ENCODE measurements around the gene CIBAR2.

The CIBAR2 gene

GRCh38 chr16:85090873-85091521 is 21.3 kb downstream of the CIBAR2 start:
- DNase-seq (no peak), ATAC-seq (no peak)
- Mint-ChIP-seq H3K4me3 (no peak overlapping the region), H3K4me1 (no peaks in the 10 kb centered on the region), H3K36me3 (ENCODE audit: low read depth) (no peaks in the 10 kb centered on the region), H3K27me3 (no peaks in the 10 kb centered on the region), H3K9me3 (no peaks in the 10 kb centered on the region), H3K27ac (no peak overlapping the region)

- Mint-ChIP-seq H3K36me3 (ENCODE audit: low read depth) (no peaks in the 10 kb centered on the region), H3K27ac (no peak overlapping the region), H3K27me3 (no peaks in the 10 kb centered on the region), H3K9me3 (no peaks in the 10 kb centered on the region), H3K4me1 (no peaks in the 10 kb centered on the region), H3K4me3 (no peak overlapping the region)
- no peak for ATAC-seq
- no peak for DNase-seq
Measured at GRCh38 chr16:85090181-85090580, 22.1 kb downstream of the CIBAR2 start.

GRCh38 chr16:85089525-85089924 is 22.7 kb downstream of the CIBAR2 start:
- no peak overlapping the region for H3K27ac Mint-ChIP-seq

GRCh38 chr16:85088570-85089199 is 23.6 kb downstream of the CIBAR2 start:
- no peaks in the 10 kb centered on the region for H3K36me3 Mint-ChIP-seq (ENCODE audit: low read depth)
- ATAC-seq (no peak), DNase-seq (no peak)
- no peaks in the 10 kb centered on the region for H3K27me3 Mint-ChIP-seq
- no peak overlapping the region for H3K4me3 Mint-ChIP-seq
- peaks cover under 1% of the 10 kb centered on the region for H3K4me1 Mint-ChIP-seq
- H3K9me3 Mint-ChIP-seq, result no peaks in the 10 kb centered on the region
- H3K27ac Mint-ChIP-seq, result no peak overlapping the region

More at GRCh38 chr16:85089525-85089924, 22.7 kb downstream of the CIBAR2 start:
- Mint-ChIP-seq H3K4me1 (no peaks in the 10 kb centered on the region), H3K4me3 (no peak overlapping the region), H3K27me3 (no peaks in the 10 kb centered on the region), H3K36me3 (ENCODE audit: low read depth) (no peaks in the 10 kb centered on the region), H3K9me3 (no peaks in the 10 kb centered on the region)
- ATAC-seq, result no peak
- DNase-seq, result no peak

GRCh38 chr16:85087899-85088569 is 24.2 kb downstream of the CIBAR2 start:
- no peak overlapping the region for H3K4me3 Mint-ChIP-seq
- H3K27ac Mint-ChIP-seq, result no peak overlapping the region
- ATAC-seq (no peak), DNase-seq (no peak)
- H3K9me3 Mint-ChIP-seq, result no peaks in the 10 kb centered on the region
- H3K4me1 Mint-ChIP-seq, result peaks cover 7% of the 10 kb centered on the region
- H3K36me3 Mint-ChIP-seq (ENCODE audit: low read depth), result no peaks in the 10 kb centered on the region
- no peaks in the 10 kb centered on the region for H3K27me3 Mint-ChIP-seq

- peak; percentile 81 for DNase-seq
- no peaks in the 10 kb centered on the region for H3K9me3 Mint-ChIP-seq
- no peak overlapping the region for H3K27ac Mint-ChIP-seq
- peaks cover 12% of the 10 kb centered on the region for H3K4me1 Mint-ChIP-seq
- no peaks in the 10 kb centered on the region for H3K36me3 Mint-ChIP-seq (ENCODE audit: low read depth)
- no peaks in the 10 kb centered on the region for H3K27me3 Mint-ChIP-seq
- no peak overlapping the region for H3K4me3 Mint-ChIP-seq
- ATAC-seq, result peak; percentile 87
Measured at GRCh38 chr16:85086347-85087291, 25.7 kb downstream of the CIBAR2 start.

GRCh38 chr16:85085721-85086120 is 26.6 kb downstream of the CIBAR2 start:
- H3K4me3 Mint-ChIP-seq, result no peak overlapping the region

GRCh38 chr16:85084841-85085510 is 27.3 kb downstream of the CIBAR2 start:
- H3K27ac Mint-ChIP-seq, result no peak overlapping the region
- H3K9me3 Mint-ChIP-seq, result no peaks in the 10 kb centered on the region
- H3K4me1 Mint-ChIP-seq, result peaks cover 12% of the 10 kb centered on the region

More at GRCh38 chr16:85085721-85086120, 26.6 kb downstream of the CIBAR2 start:
- ATAC-seq (no peak), DNase-seq (no peak)
- no peaks in the 10 kb centered on the region for H3K9me3 Mint-ChIP-seq
- H3K27ac Mint-ChIP-seq, result no peak overlapping the region
- H3K27me3 Mint-ChIP-seq, result no peaks in the 10 kb centered on the region
- H3K4me1 Mint-ChIP-seq, result peaks cover 12% of the 10 kb centered on the region
- H3K36me3 Mint-ChIP-seq (ENCODE audit: low read depth), result no peaks in the 10 kb centered on the region

GRCh38 chr16:85083051-85083639 is 29.1 kb downstream of the CIBAR2 start:
- Mint-ChIP-seq H3K9me3 (no peaks in the 10 kb centered on the region), H3K4me3 (no peak overlapping the region), H3K27me3 (no peaks in the 10 kb centered on the region), H3K4me1 (peaks cover 12% of the 10 kb centered on the region), H3K27ac (no peak overlapping the region), H3K36me3 (ENCODE audit: low read depth) (no peaks in the 10 kb centered on the region)
- ATAC-seq (no peak), DNase-seq (no peak)

More at GRCh38 chr16:85084841-85085510, 27.3 kb downstream of the CIBAR2 start:
- Mint-ChIP-seq H3K36me3 (ENCODE audit: low read depth) (no peaks in the 10 kb centered on the region), H3K27me3 (no peaks in the 10 kb centered on the region), H3K4me3 (no peak overlapping the region)
- DNase-seq, result no peak
- ATAC-seq, result no peak

GRCh38 chr16:85082173-85083050 is 29.9 kb downstream of the CIBAR2 start:
- H3K4me3 Mint-ChIP-seq, result no peak overlapping the region
- no peaks in the 10 kb centered on the region for H3K36me3 Mint-ChIP-seq (ENCODE audit: low read depth)
- H3K4me1 Mint-ChIP-seq, result peaks cover 12% of the 10 kb centered on the region
- no peak for ATAC-seq
- no peak overlapping the region for H3K27ac Mint-ChIP-seq
- no peaks in the 10 kb centered on the region for H3K9me3 Mint-ChIP-seq
- no peak for DNase-seq
- no peaks in the 10 kb centered on the region for H3K27me3 Mint-ChIP-seq

GRCh38 chr16:85081765-85082164 is 30.5 kb downstream of the CIBAR2 start:
- ATAC-seq (no peak), DNase-seq (no peak)
- H3K27me3 Mint-ChIP-seq, result no peaks in the 10 kb centered on the region
- H3K27ac Mint-ChIP-seq, result no peak overlapping the region
- H3K4me3 Mint-ChIP-seq, result no peak overlapping the region
- no peaks in the 10 kb centered on the region for H3K9me3 Mint-ChIP-seq
- H3K4me1 Mint-ChIP-seq, result peaks cover 12% of the 10 kb centered on the region
- H3K36me3 Mint-ChIP-seq (ENCODE audit: low read depth), result no peaks in the 10 kb centered on the region

GRCh38 chr16:85081038-85081437 is 31.2 kb downstream of the CIBAR2 start:
- ATAC-seq (no peak), DNase-seq (no peak)
- Mint-ChIP-seq H3K36me3 (ENCODE audit: low read depth) (no peaks in the 10 kb centered on the region), H3K4me1 (peaks cover 12% of the 10 kb centered on the region), H3K27me3 (no peaks in the 10 kb centered on the region), H3K9me3 (no peaks in the 10 kb centered on the region), H3K27ac (no peak overlapping the region), H3K4me3 (no peak overlapping the region)
